RWPE2 (cell line): ENCODE data around the gene ZNF823.
A peak's percentile ranks its signal among the peaks of the same experiment; 100 is the strongest.

ENCODE experiments used
- ATAC-seq: fragments of 200-7000 bp; cut with Tn5 transposase; 3 replicates; pipeline ENCODE4 v1.9.1; 2021; ENCODE audit warnings: low read depth
- DNase-seq: peaks from one replicate; pipeline ENCODE4 v3.0.0-alpha.2; 2020; ENCODE audit warnings: low spot score
- H3K27ac ChIP-seq: fragments of 450-650 bp; 2 replicates; pipeline ENCODE4 v1.5.1; 2017; ENCODE audit warnings: mild to moderate bottlenecking; ENCODE audit not compliant: poor library complexity, severe bottlenecking
- H3K27me3 ChIP-seq: fragments of 250-450 bp; sonication (Bioruptor Pico); 2 replicates; pipeline ENCODE4 v1.5.1; 2021; ENCODE audit warnings: mild to moderate bottlenecking, moderate library complexity; ENCODE audit not compliant: insufficient read depth, poor library complexity, severe bottlenecking
- H3K36me3 ChIP-seq: fragments of 250-450 bp; sonication (Bioruptor Pico); 2 replicates; pipeline ENCODE4 v1.5.1; 2020; ENCODE audit warnings: low read depth, mild to moderate bottlenecking, moderate library complexity
- H3K4me1 ChIP-seq: fragments of 250-450 bp; sonication (Bioruptor Pico); 2 replicates; pipeline ENCODE4 v1.5.1; 2021; ENCODE audit warnings: mild to moderate bottlenecking, moderate library complexity; ENCODE audit not compliant: insufficient read depth, poor library complexity, severe bottlenecking
- H3K4me3 ChIP-seq: fragments of 250-450 bp; sonication (Bioruptor Pico); 2 replicates; pipeline ENCODE4 v1.5.1; 2021; ENCODE audit warnings: mild to moderate bottlenecking, moderate library complexity; ENCODE audit not compliant: severe bottlenecking
- H3K9me3 ChIP-seq: fragments of 250-450 bp; sonication (Bioruptor Pico); 2 replicates; pipeline ENCODE4 v1.5.1; 2021; ENCODE audit warnings: mild to moderate bottlenecking, moderate library complexity; ENCODE audit not compliant: severe bottlenecking
- TF ChIP-seq, protein P1 (sequence below): fragments of 450-650 bp; IDR thresholded peaks from one replicate; pipeline ENCODE4 v1.5.1; 2017; ENCODE audit warnings: mild to moderate bottlenecking, moderate library complexity; ENCODE audit not compliant: poor library complexity, severe bottlenecking

The ZNF823 gene

DNA sequence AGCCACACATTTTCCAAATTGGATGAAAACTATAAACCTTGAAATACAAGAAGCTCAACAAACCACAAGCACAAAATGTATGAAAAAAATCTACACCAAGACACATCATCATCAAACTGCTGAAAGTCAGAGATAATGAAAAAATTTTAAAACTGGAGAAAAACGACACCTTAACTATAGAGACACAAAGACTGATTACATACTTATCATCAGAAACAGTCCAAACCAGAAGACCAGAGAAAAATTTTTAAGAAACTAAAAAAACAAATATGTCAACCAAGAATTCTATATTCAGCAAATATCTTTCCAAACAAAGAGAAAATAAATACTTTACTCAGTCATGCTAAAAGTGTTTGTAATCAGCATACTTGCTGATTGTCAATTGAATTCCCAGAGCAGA lies 8.5 kb upstream of the ZNF823 start:
- no peaks in the 10 kb centered on the region for H3K36me3 ChIP-seq
- H3K27ac ChIP-seq, result no peak overlapping the region
- H3K4me1 ChIP-seq, result no peaks in the 10 kb centered on the region
- TF ChIP-seq, protein P1, sequence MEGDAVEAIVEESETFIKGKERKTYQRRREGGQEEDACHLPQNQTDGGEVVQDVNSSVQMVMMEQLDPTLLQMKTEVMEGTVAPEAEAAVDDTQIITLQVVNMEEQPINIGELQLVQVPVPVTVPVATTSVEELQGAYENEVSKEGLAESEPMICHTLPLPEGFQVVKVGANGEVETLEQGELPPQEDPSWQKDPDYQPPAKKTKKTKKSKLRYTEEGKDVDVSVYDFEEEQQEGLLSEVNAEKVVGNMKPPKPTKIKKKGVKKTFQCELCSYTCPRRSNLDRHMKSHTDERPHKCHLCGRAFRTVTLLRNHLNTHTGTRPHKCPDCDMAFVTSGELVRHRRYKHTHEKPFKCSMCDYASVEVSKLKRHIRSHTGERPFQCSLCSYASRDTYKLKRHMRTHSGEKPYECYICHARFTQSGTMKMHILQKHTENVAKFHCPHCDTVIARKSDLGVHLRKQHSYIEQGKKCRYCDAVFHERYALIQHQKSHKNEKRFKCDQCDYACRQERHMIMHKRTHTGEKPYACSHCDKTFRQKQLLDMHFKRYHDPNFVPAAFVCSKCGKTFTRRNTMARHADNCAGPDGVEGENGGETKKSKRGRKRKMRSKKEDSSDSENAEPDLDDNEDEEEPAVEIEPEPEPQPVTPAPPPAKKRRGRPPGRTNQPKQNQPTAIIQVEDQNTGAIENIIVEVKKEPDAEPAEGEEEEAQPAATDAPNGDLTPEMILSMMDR, result no peak
- no peak for ATAC-seq
- peaks cover 6% of the 10 kb centered on the region for H3K9me3 ChIP-seq
- H3K4me3 ChIP-seq, result no peak overlapping the region
- H3K27me3 ChIP-seq, result no peaks in the 10 kb centered on the region
- DNase-seq, result no peak

DNA sequence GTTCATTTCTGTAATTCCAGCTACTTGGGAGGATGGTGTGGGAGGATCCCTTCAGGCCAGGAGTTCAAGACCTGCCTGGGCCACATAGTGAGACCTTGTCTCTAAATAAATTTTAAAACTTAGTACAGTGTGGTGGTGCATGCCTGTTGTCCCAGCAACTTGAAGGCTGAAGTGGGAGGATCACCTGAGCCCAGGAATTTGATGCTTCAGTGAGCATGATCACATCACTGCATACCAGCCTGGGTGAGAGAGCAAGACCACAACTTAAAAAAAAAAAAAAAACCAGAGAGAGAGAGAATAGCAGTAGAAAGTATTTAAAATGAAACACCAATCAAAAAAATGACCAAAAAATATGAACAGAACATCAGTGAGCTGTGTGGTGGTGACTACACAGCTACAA lies 7.1 kb upstream of the ZNF823 start:
- Histone ChIP-seq H3K36me3 (no peaks in the 10 kb centered on the region), H3K4me3 (no peak overlapping the region), H3K27me3 (no peaks in the 10 kb centered on the region), H3K9me3 (no peaks in the 10 kb centered on the region), H3K4me1 (no peaks in the 10 kb centered on the region), H3K27ac (no peak overlapping the region)
- DNase-seq (no peak), ATAC-seq (no peak)
- TF ChIP-seq, protein P1, result no peak

DNA sequence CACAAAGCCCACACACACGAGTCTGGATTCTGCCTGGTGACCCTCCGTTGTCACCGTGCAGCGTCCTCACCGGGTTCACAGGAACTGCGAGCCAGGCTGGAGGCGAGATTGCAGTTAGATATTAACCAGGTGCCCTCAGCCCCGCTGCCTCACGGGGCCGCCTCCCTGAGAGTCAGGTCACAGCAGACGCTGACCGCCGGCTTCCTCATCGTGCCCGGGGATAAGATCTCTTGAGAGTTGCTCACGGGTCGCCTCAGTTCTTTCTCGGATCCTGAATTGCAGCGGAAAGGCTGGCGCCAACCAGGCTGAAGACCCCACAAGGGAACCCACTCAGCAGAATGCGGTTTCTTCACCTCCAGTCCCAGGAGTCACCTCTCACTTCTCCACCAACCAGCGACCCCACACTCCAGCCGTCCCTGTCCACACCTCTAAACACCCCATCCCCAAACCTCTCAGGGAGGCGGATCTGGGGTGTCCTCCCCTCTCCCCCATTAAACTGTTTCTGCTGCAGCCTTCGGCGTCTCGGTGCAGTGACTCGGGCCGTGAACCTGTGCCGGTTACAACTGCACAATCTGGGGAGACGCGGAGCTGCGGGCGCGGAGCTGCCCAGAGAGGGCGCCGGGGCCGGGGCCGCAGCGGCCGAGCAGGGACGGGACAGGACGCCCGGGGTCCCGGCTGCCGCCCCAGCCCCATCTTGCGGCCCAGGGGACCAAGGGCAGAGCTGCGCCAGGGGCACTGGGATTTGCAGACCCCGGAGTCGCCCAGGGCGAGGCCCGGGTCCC lies 591 bp downstream of the ZNF823 start:
- peaks cover 6% of the 10 kb centered on the region; the same call in 1 of the 2 replicates for H3K36me3 ChIP-seq
- no peaks in the 10 kb centered on the region for H3K9me3 ChIP-seq
- H3K4me3 ChIP-seq, result peak overlapping the region; percentile 86
- peak; percentile 54 for ATAC-seq
- DNase-seq, result peak; percentile 70
- H3K4me1 ChIP-seq, result peaks cover 20% of the 10 kb centered on the region
- H3K27me3 ChIP-seq, result no peaks in the 10 kb centered on the region
- TF ChIP-seq, protein P1, result peak; percentile 9
- peak overlapping the region; percentile 43 for H3K27ac ChIP-seq

DNA sequence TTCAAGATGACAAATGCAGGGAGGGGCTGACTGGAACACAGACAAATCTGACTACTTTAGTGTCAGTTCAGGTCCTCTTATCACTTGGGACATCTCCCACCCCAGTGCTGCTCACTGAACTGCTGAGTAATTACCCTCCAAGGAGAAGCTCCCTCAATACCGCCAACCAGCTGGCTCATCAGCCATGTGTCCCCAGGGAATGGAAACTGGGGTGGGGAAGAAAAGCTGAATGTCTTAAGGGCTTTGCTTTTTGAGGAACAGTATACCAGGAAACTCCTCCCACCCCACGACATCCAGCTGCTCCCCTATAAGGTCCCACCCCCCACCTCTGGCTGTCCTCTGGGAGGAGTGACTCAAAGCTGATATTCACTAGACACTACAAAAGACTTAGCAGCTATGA lies 2.0 kb downstream of the ZNF823 start:
- H3K9me3 ChIP-seq, result no peaks in the 10 kb centered on the region
- peak overlapping the region; percentile 2 for H3K27ac ChIP-seq
- H3K4me3 ChIP-seq, result no peak overlapping the region
- no peaks in the 10 kb centered on the region for H3K27me3 ChIP-seq
- H3K36me3 ChIP-seq, result peaks cover 6% of the 10 kb centered on the region; the same call in 1 of the 2 replicates
- peaks cover 24% of the 10 kb centered on the region for H3K4me1 ChIP-seq
- TF ChIP-seq, protein P1, result no peak
- DNase-seq (no peak), ATAC-seq (no peak)

DNA sequence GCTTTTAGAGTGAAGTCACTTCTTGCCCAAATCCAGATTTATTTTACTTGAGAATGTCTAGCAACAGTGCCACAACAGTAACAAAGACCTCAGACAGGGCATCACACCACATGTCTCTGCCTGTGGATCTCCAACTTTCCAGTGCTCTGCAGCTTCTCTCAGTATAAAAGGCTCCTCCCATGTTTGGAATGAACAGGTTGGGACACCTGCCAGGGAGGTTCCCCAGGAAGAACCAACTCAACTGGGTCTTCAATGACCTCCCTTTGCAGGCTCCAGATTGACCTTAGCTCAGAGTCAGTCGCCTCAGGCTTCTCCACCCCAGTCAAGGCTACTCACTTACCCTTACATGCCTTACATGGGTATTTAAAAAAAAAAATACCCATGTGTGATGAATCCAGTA lies 3.4 kb downstream of the ZNF823 start:
- ATAC-seq (no peak), DNase-seq (no peak)
- Histone ChIP-seq H3K27me3 (no peaks in the 10 kb centered on the region), H3K4me1 (peaks cover 24% of the 10 kb centered on the region), H3K27ac (peak overlapping the region; percentile 2), H3K36me3 (peaks cover 9% of the 10 kb centered on the region; the same call in 1 of the 2 replicates), H3K4me3 (no peak overlapping the region), H3K9me3 (no peaks in the 10 kb centered on the region)
- TF ChIP-seq, protein P1, result no peak
